Stimulated activated CD8-positive, alpha-beta memory T cell treated with anti-CD3 and anti-CD28 coated beads, Interleukin-7, amount 100 ng/mL, for 1 hour (primary cell): ENCODE measurements around the gene METTL26.

Experiments used
- DNase-seq, 2 donors: peaks; one replicate each; pipeline ENCODE4 v3.0.0-alpha.2; 2020; ENCODE audit warnings: low read depth in 2 of 2

Gene METTL26

GRCh38 chr16:674968-675883 is 39.1 kb upstream of the METTL26 start, which contains the start of gene RHBDL1:
Gene RHBDL1, plus strand, starts transcription at chr16:675671. Its CDS starts 120 bp downstream, at chr16:675791.
- DNase-seq, result no peak

DNA sequence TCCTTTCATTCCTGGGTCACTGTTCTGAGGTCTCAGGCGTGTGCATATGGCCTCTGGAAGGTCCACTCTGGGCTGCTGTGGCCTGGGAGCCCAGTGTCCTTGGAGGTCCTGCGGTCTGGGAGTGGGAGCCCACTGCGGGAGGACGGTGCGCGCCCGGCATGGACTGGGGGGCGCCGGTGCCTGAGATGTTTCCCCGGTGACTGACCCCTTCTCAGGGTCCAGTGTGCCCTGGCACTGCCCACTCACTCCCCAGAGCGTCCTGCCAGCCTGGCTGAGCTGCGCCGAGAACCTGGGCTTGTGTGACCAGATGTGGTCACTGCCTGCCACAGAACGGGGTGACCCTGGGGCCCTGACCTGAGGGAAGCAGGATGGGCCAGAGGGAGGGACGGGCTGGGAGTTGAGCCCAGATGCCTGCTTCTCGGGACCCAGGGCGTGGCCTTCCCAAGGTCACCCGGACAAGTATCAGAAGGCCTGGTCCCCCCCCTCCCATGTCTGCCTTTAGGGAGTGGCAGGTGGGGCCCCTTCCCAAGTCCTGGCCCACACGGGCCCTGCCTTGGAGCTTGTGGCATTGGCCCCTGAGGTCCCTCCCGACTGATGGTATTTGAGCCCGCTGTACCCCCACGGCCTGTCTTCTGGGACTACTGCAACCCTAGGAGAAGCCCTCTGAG is 38.2 kb upstream of the METTL26 start:
- DNase-seq, result no peak

DNA sequence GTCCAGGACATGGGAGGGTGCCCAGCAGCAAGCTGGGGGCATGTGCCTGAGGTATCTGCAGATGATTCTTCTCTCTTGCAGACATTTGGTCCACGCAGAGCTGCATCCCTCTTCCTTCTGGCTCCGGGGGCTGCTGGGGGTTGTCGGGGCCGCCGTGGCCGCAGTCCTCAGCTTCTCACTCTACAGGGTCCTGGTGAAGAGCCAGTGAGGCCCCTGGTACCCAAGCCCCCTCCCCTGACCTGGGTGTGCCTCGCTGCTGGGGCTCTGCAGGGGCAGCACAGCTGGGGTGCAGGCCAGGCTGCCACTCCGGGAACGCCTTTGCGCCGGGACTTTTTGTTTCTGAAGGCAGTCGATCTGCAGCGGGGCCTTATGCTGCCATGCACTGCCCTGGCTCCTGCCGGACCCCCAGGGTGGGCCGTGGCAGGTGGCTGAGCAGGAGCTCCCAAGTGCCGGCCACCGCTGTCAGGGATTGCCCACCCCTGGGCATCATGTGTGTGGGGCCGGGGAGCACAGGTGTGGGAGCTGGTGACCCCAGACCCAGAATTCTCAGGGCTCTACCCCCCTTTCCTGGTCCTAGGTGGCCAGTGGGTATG is 37.4 kb upstream of the METTL26 start:
- DNase-seq, result no peak

DNA sequence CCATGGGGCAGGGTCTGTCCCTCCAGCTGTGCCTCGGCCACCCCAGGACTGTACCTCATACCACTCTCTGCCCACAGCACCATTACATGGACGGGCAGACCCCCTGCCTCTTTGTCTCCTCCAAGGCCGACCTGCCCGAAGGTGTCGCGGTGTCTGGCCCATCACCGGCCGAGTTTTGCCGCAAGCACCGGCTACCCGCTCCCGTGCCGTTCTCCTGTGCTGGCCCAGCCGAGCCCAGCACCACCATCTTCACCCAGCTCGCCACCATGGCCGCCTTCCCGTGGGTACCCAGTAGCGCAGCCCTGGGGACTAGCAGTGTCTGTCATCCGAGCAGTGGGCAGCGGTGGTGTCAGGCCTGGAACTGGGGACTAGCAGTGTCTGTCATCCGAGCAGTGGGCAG is 36.7 kb upstream of the METTL26 start:
- DNase-seq, result no peak

- no peak for DNase-seq
Observed at GRCh38 chr16:672371-672770, 36.3 kb upstream of the METTL26 start.

- DNase-seq, result no peak
Observed at GRCh38 chr16:671353-672131, 35.4 kb upstream of the METTL26 start.

- no peak for DNase-seq
Observed at GRCh38 chr16:670485-671352, 34.6 kb upstream of the METTL26 start.

DNA sequence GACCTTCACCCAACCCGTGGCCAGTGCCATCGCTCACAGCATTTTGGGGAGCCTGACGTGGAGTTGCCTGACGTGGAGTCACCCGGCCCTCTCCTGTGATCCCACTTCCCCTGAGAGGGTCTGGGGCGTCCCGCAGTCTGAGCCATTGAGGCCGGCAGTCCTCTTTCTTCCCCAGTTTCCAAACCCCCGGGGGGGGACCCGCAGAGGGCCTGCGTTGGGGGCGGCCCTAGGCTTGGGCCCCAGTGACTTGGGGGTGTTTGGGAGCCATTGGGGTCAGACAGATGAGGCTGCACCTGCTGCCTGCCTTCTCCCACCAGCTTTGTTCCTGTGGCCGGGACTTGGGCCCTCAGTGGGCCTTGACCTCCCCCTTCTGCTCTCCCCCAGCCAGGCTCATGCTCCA is 33.6 kb upstream of the METTL26 start:
- no peak for DNase-seq

- no peak for DNase-seq
Observed at GRCh38 chr16:668519-669171, 32.5 kb upstream of the METTL26 start.

GRCh38 chr16:667780-668518 is 31.8 kb upstream of the METTL26 start, which contains the start of gene RHOT2:
Gene RHOT2, plus strand, starts transcription at chr16:668132. Its CDS starts 68 bp downstream, at chr16:668200.
- peak; percentile 81 to 82 for DNase-seq

GRCh38 chr16:667113-667779 is 31.1 kb upstream of the METTL26 start:
- no peak for DNase-seq

DNA sequence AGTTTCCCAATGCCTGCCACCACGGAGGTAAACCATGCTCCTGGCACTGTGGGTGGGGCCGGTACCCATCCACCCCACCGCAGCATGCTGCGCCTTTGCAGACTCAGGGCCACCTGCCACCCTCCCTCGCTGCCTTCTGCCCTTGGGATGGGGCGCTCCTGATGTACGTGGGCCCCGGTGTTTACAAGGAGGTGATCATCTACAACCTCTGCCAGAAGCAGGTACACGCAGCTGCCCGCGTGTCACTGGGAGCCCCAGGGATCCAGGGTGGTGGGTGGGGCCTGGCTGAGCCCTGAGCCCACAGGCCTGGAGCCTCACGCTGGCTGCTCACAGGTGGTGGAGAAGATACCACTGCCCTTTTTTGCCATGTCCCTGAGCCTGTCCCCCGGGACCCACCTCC is 30.5 kb upstream of the METTL26 start:
- no peak for DNase-seq

DNA sequence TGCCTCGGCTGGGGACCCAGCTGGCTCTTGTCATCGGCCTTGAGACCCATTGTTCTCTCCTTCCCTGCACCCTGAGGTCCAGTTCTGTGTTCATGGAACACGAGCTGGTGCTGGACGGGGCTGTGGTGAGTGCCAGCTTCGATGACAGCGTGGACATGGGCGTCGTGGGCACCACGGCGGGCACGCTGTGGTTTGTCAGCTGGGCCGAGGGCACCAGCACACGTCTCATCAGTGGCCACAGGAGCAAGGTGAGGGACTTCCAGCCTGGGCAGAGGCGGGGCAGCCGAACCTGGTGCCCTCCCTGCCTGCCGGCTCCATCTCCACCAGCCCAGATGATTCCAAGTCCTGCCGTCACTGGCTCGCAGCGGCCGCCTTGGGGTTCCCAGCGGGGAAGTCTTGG is 26.5 kb upstream of the METTL26 start:
- no peak for DNase-seq

DNA sequence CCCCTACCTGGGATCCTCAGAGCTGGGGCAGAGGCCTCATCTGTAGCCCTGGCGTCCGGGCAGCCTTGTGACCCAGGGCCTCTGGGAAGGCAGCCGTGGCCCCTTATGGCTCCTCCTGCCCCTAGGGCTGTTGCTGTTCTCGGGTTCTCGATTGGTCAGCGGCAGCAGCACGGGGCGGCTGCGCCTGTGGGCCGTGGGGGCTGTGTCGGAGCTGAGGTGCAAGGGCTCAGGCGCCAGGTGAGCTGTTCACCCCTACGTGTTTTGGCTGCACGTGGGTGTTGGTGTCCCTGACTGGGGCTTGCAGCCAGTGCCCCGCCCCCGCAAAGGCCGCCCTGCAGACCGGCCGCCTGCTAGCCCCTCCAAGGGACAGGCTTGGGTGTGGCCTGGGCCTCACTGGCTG is 26.0 kb upstream of the METTL26 start:
- no peak for DNase-seq

- no peak for DNase-seq
Observed at GRCh38 chr16:661184-661821, 25.2 kb upstream of the METTL26 start.

GRCh38 chr16:660459-661183 is 24.5 kb upstream of the METTL26 start:
- peak in 1 of 2 donors; percentile 43 for DNase-seq

- no peak for DNase-seq
Observed at GRCh38 chr16:660132-660458, 24.0 kb upstream of the METTL26 start.

GRCh38 chr16:659618-660017 is 23.5 kb upstream of the METTL26 start:
- DNase-seq, result no peak
